Measurements from ENCODE around the gene HOXC5. TPM values are rescaled to one million over a fixed set of nuclear protein-coding genes. Genes with fewer than 3 reads are reported as not detected.

Gene HOXC5
- total RNA-seq, 4 donors from 2014 or later, result 0.36 to 1.4 TPM; not detected in 2

GRCh38 chr12:54033106-54033979 lies 493 bp downstream of the HOXC5 start:
- peak; percentile 15 to 21 for ATAC-seq
- in situ Hi-C loops (cut with MboI; ENCODE audit: low sequenced_read_pairs in 4 of 4) (loop anchor here in 1 of 4 donors (5.0 kb wide), 1 partner anchor 159 kb away; no protein-coding TSS in a partner anchor), intact Hi-C loops (cut with DNase I; ENCODE audit: low total_unique reads) (no loop called here)
- TF ChIP-seq CTCF (IDR thresholded peaks at IDR 0.05 in 4 of 5, conservative IDR thresholded peaks at IDR 0.05 in 1 of 5) (no peak), POLR2A (IDR thresholded peaks at IDR 0.05) (no peak)
- Histone ChIP-seq H3K27me3 (no peaks in the 10 kb centered on the region), H3K9me3 (no peaks in the 10 kb centered on the region), H3K36me3 (no peaks in the 10 kb centered on the region), H3K4me1 (peaks cover 14 to 29% of the 10 kb centered on the region in 2 donors), H3K27ac (peak overlapping the region; percentile 94 to 100 (median 98)), H3K4me3 (peak overlapping the region; percentile 64 to 85 (median 68))
- DNase-seq, result no peak

- in situ Hi-C loops (cut with MboI; ENCODE audit: low sequenced_read_pairs in 4 of 4), result loop anchor here in 1 of 4 donors (5.0 kb wide), 1 partner anchor 158 kb away; no protein-coding TSS in a partner anchor
- H3K4me3 ChIP-seq, result peak overlapping the region; percentile 64 to 85 (median 68)
- DNase-seq (no peak), ATAC-seq (no peak)
- H3K27me3 ChIP-seq, result no peaks in the 10 kb centered on the region
- H3K9me3 ChIP-seq, result no peaks in the 10 kb centered on the region
- no peaks in the 10 kb centered on the region for H3K36me3 ChIP-seq
- peak overlapping the region in 3 of 4 donors; percentile 98 to 100 (median 99) for H3K27ac ChIP-seq
- TF ChIP-seq POLR2A (IDR thresholded peaks at IDR 0.05) (no peak), CTCF (IDR thresholded peaks at IDR 0.05 in 4 of 5, conservative IDR thresholded peaks at IDR 0.05 in 1 of 5) (no peak)
- intact Hi-C loops (cut with DNase I; ENCODE audit: low total_unique reads), result no loop called here
- peaks cover 22 to 29% of the 10 kb centered on the region in 2 donors for H3K4me1 ChIP-seq
Observed at GRCh38 chr12:54033980-54034784, 1.3 kb downstream of the HOXC5 start.

GRCh38 chr12:54034785-54035310 lies 2.0 kb downstream of the HOXC5 start:
- intact Hi-C loops (cut with DNase I; ENCODE audit: low total_unique reads) (no loop called here), in situ Hi-C loops (cut with MboI; ENCODE audit: low sequenced_read_pairs in 4 of 4) (loop anchor here in 1 of 4 donors (5.0 kb wide), 1 partner anchor 157 kb away; no protein-coding TSS in a partner anchor)
- no peaks in the 10 kb centered on the region for H3K27me3 ChIP-seq
- peaks cover 22 to 29% of the 10 kb centered on the region in 2 donors for H3K4me1 ChIP-seq
- TF ChIP-seq CTCF (IDR thresholded peaks at IDR 0.05 in 4 of 5, conservative IDR thresholded peaks at IDR 0.05 in 1 of 5), result no peak
- no peak for TF ChIP-seq POLR2A (IDR thresholded peaks at IDR 0.05)
- H3K4me3 ChIP-seq, result no peak overlapping the region
- H3K9me3 ChIP-seq, result no peaks in the 10 kb centered on the region
- no peaks in the 10 kb centered on the region for H3K36me3 ChIP-seq
- DNase-seq, result no peak
- ATAC-seq, result no peak
- no peak overlapping the region for H3K27ac ChIP-seq

GRCh38 chr12:54035568-54036264 lies 2.9 kb downstream of the HOXC5 start:
- DNase-seq (no peak), ATAC-seq (no peak)
- TF ChIP-seq CTCF (IDR thresholded peaks at IDR 0.05 in 4 of 5, conservative IDR thresholded peaks at IDR 0.05 in 1 of 5) (no peak), POLR2A (IDR thresholded peaks at IDR 0.05) (no peak)
- Histone ChIP-seq H3K4me3 (no peak overlapping the region), H3K27me3 (no peaks in the 10 kb centered on the region), H3K36me3 (no peaks in the 10 kb centered on the region), H3K9me3 (no peaks in the 10 kb centered on the region), H3K4me1 (peaks cover 22 to 29% of the 10 kb centered on the region in 2 donors), H3K27ac (no peak overlapping the region)
- intact Hi-C loops (cut with DNase I; ENCODE audit: low total_unique reads) (no loop called here), in situ Hi-C loops (cut with MboI; ENCODE audit: low sequenced_read_pairs in 4 of 4) (no loop called here)
